Osteocyte (in vitro differentiated cells): ENCODE results near the gene SPATA31C2. TPM values are rescaled to one million over a fixed set of nuclear protein-coding genes. Genes with fewer than 3 reads are reported as not detected.

ENCODE experiments used
- DNase-seq: peaks from one replicate; pipeline ENCODE4 v3.0.0; 2021; ENCODE audit warnings: mixed read lengths; ENCODE audit not compliant: unreplicated experiment; ENCODE audit errors: extremely low spot score
- H3K27ac Mint-ChIP-seq: one replicate; pipeline ENCODE4 v1.8.0; 2021; ENCODE audit warnings: mild to moderate bottlenecking, mixed read lengths; ENCODE audit not compliant: unreplicated experiment
- H3K27me3 Mint-ChIP-seq: one replicate; pipeline ENCODE4 v1.8.0; 2021; ENCODE audit warnings: mixed read lengths; ENCODE audit not compliant: unreplicated experiment
- H3K36me3 Mint-ChIP-seq: one replicate; pipeline ENCODE4 v1.8.0; 2021; ENCODE audit warnings: mixed read lengths; ENCODE audit not compliant: unreplicated experiment
- H3K4me1 Mint-ChIP-seq: one replicate; pipeline ENCODE4 v1.8.0; 2021; ENCODE audit warnings: mixed read lengths; ENCODE audit not compliant: unreplicated experiment
- H3K4me3 Mint-ChIP-seq: one replicate; pipeline ENCODE4 v1.8.0; 2021; ENCODE audit warnings: mild to moderate bottlenecking, moderate library complexity, mixed read lengths; ENCODE audit not compliant: unreplicated experiment
- H3K9me3 Mint-ChIP-seq: one replicate; pipeline ENCODE4 v1.8.0; 2021; ENCODE audit warnings: mixed read lengths; ENCODE audit not compliant: unreplicated experiment
- CTCF ChIP-seq: fragments of 200-600 bp; sonication (generic); IDR thresholded peaks from 2 replicates; pipeline ENCODE4 v1.5.0; 2021; ENCODE audit warnings: antibody characterized with exemption, mild to moderate bottlenecking, moderate library complexity
- total RNA-seq: library from RNA; stranded (reverse); gene quantifications from 2 replicates; pipeline ENCODE4 v1.2.1, GENCODE V29; 2021

The SPATA31C2 gene
- total RNA-seq, 1 donor from 2014 or later: not detected

GRCh38 chr9:88182501-88182900, 44.2 kb upstream of the SPATA31C2 start:
- Mint-ChIP-seq H3K27me3 (peaks cover 2% of the 10 kb centered on the region), H3K27ac (no peak overlapping the region), H3K9me3 (no peaks in the 10 kb centered on the region), H3K36me3 (no peaks in the 10 kb centered on the region), H3K4me1 (peaks cover 35% of the 10 kb centered on the region), H3K4me3 (no peak overlapping the region)
- no peak for TF ChIP-seq CTCF
- no peak for DNase-seq

GRCh38 chr9:88180081-88180765, 41.9 kb upstream of the SPATA31C2 start:
- H3K4me1 Mint-ChIP-seq: peaks cover 23% of the 10 kb centered on the region

GRCh38 chr9:88179062-88179521, 40.8 kb upstream of the SPATA31C2 start:
- Mint-ChIP-seq H3K27me3 (peaks cover 29% of the 10 kb centered on the region), H3K4me1 (peaks cover 14% of the 10 kb centered on the region), H3K36me3 (no peaks in the 10 kb centered on the region), H3K4me3 (no peak overlapping the region), H3K27ac (no peak overlapping the region), H3K9me3 (no peaks in the 10 kb centered on the region)
- no peak for DNase-seq
- no peak for TF ChIP-seq CTCF

More at GRCh38 chr9:88180081-88180765, 41.9 kb upstream of the SPATA31C2 start:
- no peak overlapping the region for H3K27ac Mint-ChIP-seq
- H3K27me3 Mint-ChIP-seq: peaks cover 21% of the 10 kb centered on the region
- DNase-seq: no peak
- no peak overlapping the region for H3K4me3 Mint-ChIP-seq
- no peak for TF ChIP-seq CTCF
- H3K36me3 Mint-ChIP-seq: no peaks in the 10 kb centered on the region
- no peaks in the 10 kb centered on the region for H3K9me3 Mint-ChIP-seq

GRCh38 chr9:88178641-88179040, 40.4 kb upstream of the SPATA31C2 start:
- peaks cover 29% of the 10 kb centered on the region for H3K27me3 Mint-ChIP-seq
- DNase-seq: no peak
- H3K4me1 Mint-ChIP-seq: peaks cover 10% of the 10 kb centered on the region
- no peaks in the 10 kb centered on the region for H3K9me3 Mint-ChIP-seq
- no peaks in the 10 kb centered on the region for H3K36me3 Mint-ChIP-seq
- no peak overlapping the region for H3K4me3 Mint-ChIP-seq
- no peak overlapping the region for H3K27ac Mint-ChIP-seq
- TF ChIP-seq CTCF: no peak

GRCh38 chr9:88177371-88177770, 39.1 kb upstream of the SPATA31C2 start:
- H3K27me3 Mint-ChIP-seq: peaks cover 29% of the 10 kb centered on the region
- no peak overlapping the region for H3K27ac Mint-ChIP-seq
- H3K4me3 Mint-ChIP-seq: no peak overlapping the region
- no peak for DNase-seq
- H3K4me1 Mint-ChIP-seq: no peaks in the 10 kb centered on the region
- H3K9me3 Mint-ChIP-seq: no peaks in the 10 kb centered on the region
- no peaks in the 10 kb centered on the region for H3K36me3 Mint-ChIP-seq
- TF ChIP-seq CTCF: no peak
